Loucy (cell line): ENCODE measurements around the gene LHFPL3.

Experiments
- H2AFZ ChIP-seq: fragments of 200-600 bp; sonication (generic); 2 replicates; pipeline ENCODE4 v1.6.0; 2016; ENCODE audit warnings: antibody characterized with exemption, mild to moderate bottlenecking, low read length, moderate library complexity
- H3F3A ChIP-seq: fragments of 200-600 bp; 2 replicates; pipeline ENCODE4 v1.6.0; 2016; ENCODE audit warnings: antibody characterized with exemption, low read depth, mild to moderate bottlenecking
- H3K27me3 ChIP-seq: fragments of 200-600 bp; sonication (generic); 2 replicates; pipeline ENCODE4 v1.6.1; 2014; ENCODE audit warnings: low read length, mild to moderate bottlenecking; ENCODE audit not compliant: insufficient read depth, poor library complexity, severe bottlenecking
- H3K36me3 ChIP-seq: fragments of 200-600 bp; sonication (generic); 2 replicates; pipeline ENCODE4 v1.6.1; 2016; ENCODE audit warnings: low read length; ENCODE audit not compliant: insufficient read depth
- H3K4me1 ChIP-seq: fragments of 200-600 bp; sonication (generic); 2 replicates; pipeline ENCODE4 v1.5.1; 2014; ENCODE audit warnings: low read length, mild to moderate bottlenecking; ENCODE audit not compliant: insufficient read depth, poor library complexity, severe bottlenecking
- H3K4me2 ChIP-seq: fragments of 200-600 bp; sonication (generic); 2 replicates; pipeline ENCODE4 v1.6.0; 2014; ENCODE audit warnings: antibody characterized with exemption, low read length, low read depth, mild to moderate bottlenecking; ENCODE audit not compliant: poor library complexity, severe bottlenecking
- H3K4me3 ChIP-seq: fragments of 200-600 bp; sonication (generic); 2 replicates; pipeline ENCODE4 v1.5.1; 2014; ENCODE audit warnings: low read length, mild to moderate bottlenecking, mixed read lengths; ENCODE audit not compliant: poor library complexity, severe bottlenecking
- H3K79me2 ChIP-seq: fragments of 200-600 bp; sonication (generic); 2 replicates; pipeline ENCODE4 v1.6.1; 2014; ENCODE audit warnings: low read length; ENCODE audit not compliant: insufficient read depth
- H3K9ac ChIP-seq: fragments of 200-600 bp; sonication (generic); 2 replicates; pipeline ENCODE4 v1.6.0; 2014; ENCODE audit warnings: mild to moderate bottlenecking, low read depth, low read length, moderate library complexity; ENCODE audit not compliant: poor library complexity, severe bottlenecking
- H3K9me2 ChIP-seq: fragments of 200-600 bp; sonication (generic); replicated peaks from 2 replicates; pipeline ENCODE4 v1.6.1; 2016; ENCODE audit warnings: low read depth, low read length, mixed read lengths
- H3K9me3 ChIP-seq: fragments of 200-600 bp; sonication (generic); 2 replicates; pipeline ENCODE4 v1.6.1; 2014; ENCODE audit warnings: mild to moderate bottlenecking, antibody characterized with exemption, low read length, low read depth; ENCODE audit not compliant: insufficient read depth
- H4K20me1 ChIP-seq: fragments of 200-600 bp; sonication (generic); 2 replicates; pipeline ENCODE4 v1.6.0; 2014; ENCODE audit warnings: antibody characterized with exemption, low read length, mild to moderate bottlenecking; ENCODE audit not compliant: insufficient read depth, poor library complexity, severe bottlenecking
- EZH2phosphoT487 ChIP-seq: fragments of 200-600 bp; IDR thresholded peaks from 2 replicates; pipeline ENCODE4 v1.6.1; 2018; ENCODE audit warnings: antibody characterized with exemption, mild to moderate bottlenecking, moderate library complexity, borderline replicate concordance
- TF ChIP-seq, protein P1 (sequence below): fragments of 200-600 bp; sonication (generic); conservative IDR thresholded peaks from 2 replicates; pipeline ENCODE4 v1.5.1; 2014; ENCODE audit warnings: mild to moderate bottlenecking, antibody characterized with exemption, low read length

The LHFPL3 gene

DNA sequence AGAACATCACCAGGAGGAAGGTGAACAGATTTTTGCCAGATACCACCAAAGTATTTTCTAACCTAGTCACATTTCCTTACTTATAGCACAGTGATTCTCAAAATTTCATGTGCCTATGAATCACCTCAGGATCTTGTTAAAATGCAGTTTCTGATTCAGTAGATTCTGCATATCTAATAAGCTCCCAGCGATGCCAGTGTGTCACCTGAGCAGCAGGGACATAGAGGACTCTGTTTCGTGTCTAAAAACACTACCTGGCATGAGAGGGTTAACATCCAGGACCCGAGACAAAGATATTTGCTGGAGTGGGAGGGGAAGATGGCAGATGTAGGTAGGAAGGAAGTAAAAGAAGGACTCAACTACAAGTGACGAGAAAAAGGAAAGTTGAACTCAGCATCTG lies 433.5 kb downstream of the LHFPL3 start:
- Histone ChIP-seq H3K4me2 (no peak overlapping the region), H3F3A (no peaks in the 10 kb centered on the region), H3K9me3 (no peaks in the 10 kb centered on the region), H3K36me3 (no peaks in the 10 kb centered on the region), H3K4me1 (no peaks in the 10 kb centered on the region), H2AFZ (no peak overlapping the region), H3K9ac (no peak overlapping the region), H4K20me1 (no peaks in the 10 kb centered on the region), H3K27me3 (no peaks in the 10 kb centered on the region), H3K79me2 (no peaks in the 10 kb centered on the region), H3K4me3 (no peak overlapping the region), H3K9me2 (no peaks in the 10 kb centered on the region)
- TF ChIP-seq, protein P1, sequence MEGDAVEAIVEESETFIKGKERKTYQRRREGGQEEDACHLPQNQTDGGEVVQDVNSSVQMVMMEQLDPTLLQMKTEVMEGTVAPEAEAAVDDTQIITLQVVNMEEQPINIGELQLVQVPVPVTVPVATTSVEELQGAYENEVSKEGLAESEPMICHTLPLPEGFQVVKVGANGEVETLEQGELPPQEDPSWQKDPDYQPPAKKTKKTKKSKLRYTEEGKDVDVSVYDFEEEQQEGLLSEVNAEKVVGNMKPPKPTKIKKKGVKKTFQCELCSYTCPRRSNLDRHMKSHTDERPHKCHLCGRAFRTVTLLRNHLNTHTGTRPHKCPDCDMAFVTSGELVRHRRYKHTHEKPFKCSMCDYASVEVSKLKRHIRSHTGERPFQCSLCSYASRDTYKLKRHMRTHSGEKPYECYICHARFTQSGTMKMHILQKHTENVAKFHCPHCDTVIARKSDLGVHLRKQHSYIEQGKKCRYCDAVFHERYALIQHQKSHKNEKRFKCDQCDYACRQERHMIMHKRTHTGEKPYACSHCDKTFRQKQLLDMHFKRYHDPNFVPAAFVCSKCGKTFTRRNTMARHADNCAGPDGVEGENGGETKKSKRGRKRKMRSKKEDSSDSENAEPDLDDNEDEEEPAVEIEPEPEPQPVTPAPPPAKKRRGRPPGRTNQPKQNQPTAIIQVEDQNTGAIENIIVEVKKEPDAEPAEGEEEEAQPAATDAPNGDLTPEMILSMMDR: no peak
- no peak for TF ChIP-seq EZH2phosphoT487

DNA sequence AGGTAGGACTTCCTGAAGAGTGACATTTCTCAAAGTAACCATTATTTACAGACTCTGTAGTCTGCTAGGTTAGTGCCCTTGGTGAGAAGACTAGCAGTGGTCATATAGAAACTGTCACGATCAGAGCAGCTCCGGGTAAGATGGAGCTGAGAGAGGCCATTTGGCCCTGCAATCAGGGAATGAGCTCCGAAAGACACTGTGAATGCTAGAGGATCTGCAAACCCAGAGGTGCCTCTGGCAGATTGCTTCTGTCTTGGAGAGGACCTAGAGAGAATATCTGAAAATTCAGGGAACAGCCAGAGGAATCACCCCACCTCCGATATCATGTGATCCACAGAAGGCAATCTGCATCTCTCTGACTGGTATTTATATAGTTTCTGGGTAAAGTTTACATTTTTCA lies 438.7 kb downstream of the LHFPL3 start:
- no peaks in the 10 kb centered on the region for H3K36me3 ChIP-seq
- H3K9me2 ChIP-seq: no peaks in the 10 kb centered on the region
- H3K9ac ChIP-seq: no peak overlapping the region

DNA sequence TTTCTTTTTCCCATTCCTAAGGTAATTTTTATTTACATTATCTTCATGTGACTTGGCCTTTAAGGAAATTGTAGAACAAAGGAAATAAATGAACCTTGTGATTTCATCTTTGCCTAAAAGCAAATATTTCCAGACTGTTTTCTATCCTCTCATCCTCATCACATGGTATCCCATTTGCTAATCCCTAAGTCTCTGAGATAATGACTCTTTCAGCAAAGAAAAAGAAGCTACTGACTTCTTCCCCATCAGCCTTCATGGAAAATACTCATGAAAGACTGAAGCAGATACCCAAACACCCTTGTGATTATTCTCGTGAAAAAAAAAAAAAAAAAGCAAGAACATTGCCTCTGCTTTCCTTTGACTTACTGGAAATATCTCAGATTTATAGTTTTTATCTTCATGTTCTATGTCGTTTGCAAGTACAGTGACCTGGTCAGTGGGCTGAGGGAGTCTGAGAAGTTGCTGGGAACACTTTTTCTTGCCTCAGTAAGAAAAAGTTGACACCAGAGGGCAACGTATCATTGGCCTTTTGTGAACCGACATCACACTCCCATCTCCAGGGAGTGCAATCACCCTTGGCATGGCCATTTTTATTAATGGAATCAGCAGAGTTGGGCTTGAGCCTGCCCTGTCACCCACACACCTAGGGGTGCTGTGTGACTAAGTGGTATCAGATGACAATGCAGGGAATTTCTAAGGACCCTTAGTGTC lies 439.6 kb downstream of the LHFPL3 start:
- H3F3A ChIP-seq: no peaks in the 10 kb centered on the region
- peak overlapping the region; percentile 27 for H2AFZ ChIP-seq
- no peaks in the 10 kb centered on the region for H3K36me3 ChIP-seq
- no peak overlapping the region for H3K9ac ChIP-seq
- TF ChIP-seq, protein P1: 0 out of 2 replicates have a peak, but pooled peaks have one; percentile 17
- TF ChIP-seq EZH2phosphoT487: no peak
- no peaks in the 10 kb centered on the region for H4K20me1 ChIP-seq
- no peaks in the 10 kb centered on the region for H3K4me1 ChIP-seq
- no peak overlapping the region for H3K4me3 ChIP-seq
- H3K27me3 ChIP-seq: no peaks in the 10 kb centered on the region
- no peaks in the 10 kb centered on the region for H3K9me3 ChIP-seq
- no peak overlapping the region for H3K4me2 ChIP-seq
- H3K79me2 ChIP-seq: no peaks in the 10 kb centered on the region
- no peaks in the 10 kb centered on the region for H3K9me2 ChIP-seq

More for the DNA sequence above, 438.7 kb downstream of the LHFPL3 start:
- Histone ChIP-seq H3K4me2 (no peak overlapping the region), H3F3A (no peaks in the 10 kb centered on the region), H3K9me3 (no peaks in the 10 kb centered on the region), H2AFZ (peak overlapping the region; percentile 27), H3K79me2 (no peaks in the 10 kb centered on the region), H3K4me1 (no peaks in the 10 kb centered on the region), H3K4me3 (no peak overlapping the region), H4K20me1 (no peaks in the 10 kb centered on the region), H3K27me3 (no peaks in the 10 kb centered on the region)
- no peak for TF ChIP-seq EZH2phosphoT487
- TF ChIP-seq, protein P1: no peak
